GM23338 (cell line): ENCODE results near the gene WDR26. TPM values are rescaled to one million over a fixed set of nuclear protein-coding genes. Genes with fewer than 3 reads are reported as not detected.
A peak's percentile ranks its signal among the peaks of the same experiment; 100 is the strongest.

ENCODE experiments used
- ATAC-seq: fragments of 200-7000 bp; cut with Tn5 transposase; 3 replicates; pipeline ENCODE4 v1.9.1; 2020
- DNase-seq: peaks from one replicate; pipeline ENCODE4 v3.0.0-alpha.2; 2015; ENCODE audit warnings: low spot score
- H2AFZ ChIP-seq: fragments of 200-600 bp; sonication (generic); 2 replicates; pipeline ENCODE4 v1.8.0; 2016; ENCODE audit warnings: antibody characterized with exemption, mild to moderate bottlenecking, moderate library complexity
- H3F3A ChIP-seq: fragments of 200-600 bp; sonication (generic); replicated peaks from 2 replicates; pipeline ENCODE4 v1.8.0; 2017; ENCODE audit warnings: antibody characterized with exemption, mixed run types, low read depth
- H3K27ac ChIP-seq: fragments of 200-600 bp; sonication (generic); 2 replicates; pipeline ENCODE4 v1.6.1; 2016; ENCODE audit warnings: low read depth
- H3K27me3 ChIP-seq: fragments of 200-600 bp; sonication (generic); 2 replicates; pipeline ENCODE4 v1.8.0; 2016; ENCODE audit warnings: mild to moderate bottlenecking, mixed run types, moderate library complexity; ENCODE audit not compliant: insufficient read depth
- H3K36me3 ChIP-seq: fragments of 200-600 bp; sonication (generic); 2 replicates; pipeline ENCODE4 v1.8.0; 2016; ENCODE audit warnings: mild to moderate bottlenecking; ENCODE audit not compliant: insufficient read depth
- H3K4me1 ChIP-seq: fragments of 200-600 bp; sonication (generic); 2 replicates; pipeline ENCODE4 v1.8.0; 2016; ENCODE audit warnings: mild to moderate bottlenecking, moderate library complexity; ENCODE audit not compliant: insufficient read depth
- H3K4me2 ChIP-seq: fragments of 200-600 bp; sonication (generic); 2 replicates; pipeline ENCODE4 v1.7.1; 2017; ENCODE audit warnings: mixed run types
- H3K4me3 ChIP-seq: fragments of 200-600 bp; sonication (generic); 2 replicates; pipeline ENCODE4 v1.6.1; 2016; ENCODE audit warnings: mixed run types
- H3K79me2 ChIP-seq: fragments of 200-600 bp; sonication (generic); replicated peaks from 2 replicates; pipeline ENCODE4 v1.8.0; 2017; ENCODE audit warnings: mild to moderate bottlenecking; ENCODE audit not compliant: insufficient read depth
- H3K9me2 ChIP-seq: fragments of 200-600 bp; sonication (generic); 2 replicates; pipeline ENCODE4 v1.8.0; 2017; ENCODE audit not compliant: insufficient read depth
- H4K20me1 ChIP-seq: fragments of 200-600 bp; sonication (generic); replicated peaks from 2 replicates; pipeline ENCODE4 v1.8.0; 2017; ENCODE audit warnings: mild to moderate bottlenecking; ENCODE audit not compliant: insufficient read depth
- H3K27ac Mint-ChIP-seq: 2 replicates; pipeline ENCODE4 v1.8.0; 2020; ENCODE audit warnings: inconsistent platforms, mild to moderate bottlenecking, moderate library complexity, mixed read lengths
- H3K27me3 Mint-ChIP-seq: 3 replicates; pipeline ENCODE4 v1.8.0; 2022; ENCODE audit warnings: low read depth, mild to moderate bottlenecking, moderate library complexity, mixed read lengths, inconsistent platforms; ENCODE audit not compliant: insufficient read depth, poor library complexity
- H3K36me3 Mint-ChIP-seq: 3 replicates; pipeline ENCODE4 v1.8.0; 2021; ENCODE audit warnings: low read depth, mild to moderate bottlenecking, inconsistent platforms, moderate library complexity, mixed read lengths
- H3K4me1 Mint-ChIP-seq: 3 replicates; pipeline ENCODE4 v1.8.0; 2020; ENCODE audit warnings: mild to moderate bottlenecking, inconsistent platforms, mixed read lengths
- H3K4me3 Mint-ChIP-seq: 3 replicates; pipeline ENCODE4 v1.8.0; 2021; ENCODE audit warnings: moderate library complexity, mild to moderate bottlenecking, inconsistent platforms, mixed read lengths
- H3K9me3 Mint-ChIP-seq: 3 replicates; pipeline ENCODE4 v1.8.0; 2020; ENCODE audit warnings: moderate library complexity, mild to moderate bottlenecking, inconsistent platforms, mixed read lengths
- CREB1 ChIP-seq: fragments of 250-450 bp; sonication (Bioruptor Pico); IDR thresholded peaks from 2 replicates; pipeline ENCODE4 v1.5.0; 2020; ENCODE audit warnings: low read depth, mild to moderate bottlenecking, moderate library complexity
- CTCF ChIP-seq, 2 experiments: fragments of 200-600 bp in 1 of 2; sonication (generic) in 1 of 2; conservative IDR thresholded peaks; 2 replicates each; pipeline versions ENCODE4 v1.5.1 to v1.6.1; 2016 to 2017; ENCODE audit warnings: antibody characterized with exemption in 2 of 2, low read depth in 2 of 2, mild to moderate bottlenecking in 2 of 2, moderate library complexity in 1 of 2
- EZH2 ChIP-seq: fragments of 200-600 bp; sonication (generic); IDR thresholded peaks from one replicate; pipeline ENCODE4 v1.8.0; 2017; ENCODE audit warnings: antibody characterized with exemption, mild to moderate bottlenecking, low read depth; ENCODE audit not compliant: unreplicated experiment
- JUNB ChIP-seq: IDR thresholded peaks from one replicate; pipeline ENCODE4 v1.6.1; 2016; ENCODE audit warnings: antibody characterized with exemption; ENCODE audit not compliant: unreplicated experiment
- NANOG ChIP-seq: IDR thresholded peaks from 2 replicates; pipeline ENCODE4 v1.6.1; 2016; ENCODE audit warnings: antibody characterized with exemption, borderline replicate concordance
- STAT1 ChIP-seq: IDR thresholded peaks from one replicate; pipeline ENCODE4 v1.6.1; 2016; ENCODE audit warnings: antibody characterized with exemption; ENCODE audit not compliant: unreplicated experiment
- ZNF114 ChIP-seq: fragments of 250-450 bp; sonication (Bioruptor Pico); IDR thresholded peaks from 2 replicates; pipeline ENCODE4 v1.5.0; 2020; ENCODE audit warnings: mild to moderate bottlenecking, moderate library complexity
- ZNF331 ChIP-seq: fragments of 250-450 bp; sonication (Bioruptor Pico); IDR thresholded peaks from 2 replicates; pipeline ENCODE4 v1.5.0; 2020; ENCODE audit warnings: low read depth, mild to moderate bottlenecking, moderate library complexity
- polyA plus RNA-seq: library from polyadenylated mRNA; unstranded; fragments of >200 nt; fragmentation: Nextera tagmentation; extraction: Ambion mirVana; gene quantifications from 2 replicates; pipeline ENCODE4 v1.2.1, GENCODE V29; 2016
- total RNA-seq: library from RNA; depleted of rRNA; stranded (reverse); fragments of >200 nt; shearing (Covaris generic); gene quantifications from 2 replicates; pipeline ENCODE4 v1.2.3, GENCODE V29; 2014
- TF ChIP-seq, protein P1 (sequence below): IDR thresholded peaks from 2 replicates; pipeline ENCODE4 v1.6.1; 2016; ENCODE audit warnings: antibody characterized with exemption
- TF ChIP-seq, protein P2 (sequence below): IDR thresholded peaks from one replicate; pipeline ENCODE4 v1.6.1; 2018; ENCODE audit warnings: antibody characterized with exemption; ENCODE audit not compliant: unreplicated experiment
- TF ChIP-seq, protein P3 (sequence below): fragments of 250-450 bp; sonication (Bioruptor Pico); IDR thresholded peaks from 2 replicates; pipeline ENCODE4 v1.5.0; 2020; ENCODE audit warnings: mild to moderate bottlenecking, moderate library complexity

WDR26 gene
- total and polyA plus RNA-seq, 2 experiments from 2014 or later = 16.9 to 74.6 TPM

DNA sequence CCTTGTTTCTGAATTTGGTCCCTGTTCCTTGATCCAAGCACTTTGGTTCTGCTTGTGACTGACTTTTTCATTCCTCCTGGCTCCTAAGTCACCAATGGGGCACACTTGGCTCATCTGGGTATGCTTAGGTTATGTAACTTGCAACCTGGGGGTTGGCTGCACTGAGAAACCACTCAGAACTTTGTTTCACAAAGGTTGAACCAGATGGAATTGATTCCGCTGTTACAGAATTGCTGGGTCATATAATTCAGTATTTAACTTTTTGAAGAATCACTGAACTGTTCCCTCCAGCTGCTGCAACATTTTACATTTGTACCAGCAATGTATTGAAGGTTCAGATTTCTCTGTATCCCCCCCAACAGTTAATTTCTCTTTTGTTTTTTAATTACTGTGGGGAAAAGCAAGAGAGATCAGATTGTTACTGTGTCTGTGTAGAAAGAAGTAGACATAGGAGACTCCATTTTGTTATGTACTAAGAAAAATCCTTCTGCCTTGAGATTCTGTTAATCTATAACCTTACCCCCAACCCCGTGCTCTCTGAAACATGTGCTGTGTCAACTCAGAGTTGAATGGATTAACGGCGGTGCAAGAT is 95.1 kb downstream of the WDR26 start (continued):
- no peak for TF ChIP-seq ZNF114 (CRISPR knock-in tag)
- TF ChIP-seq, protein P1, sequence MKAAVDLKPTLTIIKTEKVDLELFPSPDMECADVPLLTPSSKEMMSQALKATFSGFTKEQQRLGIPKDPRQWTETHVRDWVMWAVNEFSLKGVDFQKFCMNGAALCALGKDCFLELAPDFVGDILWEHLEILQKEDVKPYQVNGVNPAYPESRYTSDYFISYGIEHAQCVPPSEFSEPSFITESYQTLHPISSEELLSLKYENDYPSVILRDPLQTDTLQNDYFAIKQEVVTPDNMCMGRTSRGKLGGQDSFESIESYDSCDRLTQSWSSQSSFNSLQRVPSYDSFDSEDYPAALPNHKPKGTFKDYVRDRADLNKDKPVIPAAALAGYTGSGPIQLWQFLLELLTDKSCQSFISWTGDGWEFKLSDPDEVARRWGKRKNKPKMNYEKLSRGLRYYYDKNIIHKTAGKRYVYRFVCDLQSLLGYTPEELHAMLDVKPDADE = no peak
- TF ChIP-seq CREB1 (CRISPR knock-in tag) = no peak
- no peak for TF ChIP-seq STAT1
- TF ChIP-seq NANOG = no peak

DNA sequence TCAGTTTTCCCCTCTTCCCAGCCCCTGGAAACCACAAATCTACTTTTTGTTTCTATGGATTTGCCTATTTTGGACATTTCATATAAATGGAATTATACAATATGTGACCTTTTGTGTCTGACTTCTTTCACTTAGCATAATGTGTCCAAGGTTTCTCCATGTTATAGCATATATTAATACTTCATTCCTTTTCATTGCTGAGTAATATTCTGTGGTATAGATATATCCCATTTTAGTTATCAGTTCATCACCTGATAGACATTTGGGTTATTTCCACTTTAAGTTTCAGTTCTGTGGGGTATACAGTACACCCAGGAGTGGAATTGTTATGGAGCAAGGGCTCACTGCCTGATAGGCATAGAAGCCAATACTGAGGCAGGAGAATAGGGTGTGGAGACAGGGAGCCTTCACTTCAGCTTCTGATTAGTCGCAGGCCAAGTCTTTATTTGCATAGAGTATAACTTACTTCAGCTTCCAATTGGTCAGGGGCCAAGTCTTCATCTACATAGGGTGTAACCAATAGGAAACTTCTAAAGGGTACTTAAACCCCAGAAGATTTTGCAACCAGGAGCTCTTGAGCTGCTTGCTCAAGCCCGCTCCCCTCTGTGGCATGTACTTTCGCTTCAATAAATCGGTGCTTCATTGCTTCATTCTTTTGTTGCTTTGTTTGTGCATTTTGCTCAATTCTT is 96.3 kb downstream of the WDR26 start:
- Histone ChIP-seq H4K20me1 (no peaks in the 10 kb centered on the region), H3K4me2 (no peak overlapping the region), H3K36me3 (peaks cover 11% of the 10 kb centered on the region; the same call in 1 of the 2 replicates), H2AFZ (peak overlapping the region; percentile 77), H3K4me1 (peaks cover 12% of the 10 kb centered on the region), H3K27ac (peak overlapping the region; percentile 95; the same call in 1 of the 2 replicates), H3K9me2 (no peaks in the 10 kb centered on the region), H3K27me3 (no peaks in the 10 kb centered on the region), H3F3A (peaks cover 10% of the 10 kb centered on the region), H3K4me3 (no peak overlapping the region), H3K79me2 (no peaks in the 10 kb centered on the region)
- Mint-ChIP-seq H3K36me3 (peaks cover 20% of the 10 kb centered on the region), H3K4me1 (peaks cover 21% of the 10 kb centered on the region), H3K27me3 (peaks cover 7% of the 10 kb centered on the region), H3K27ac (no peak overlapping the region), H3K4me3 (no peak overlapping the region), H3K9me3 (peaks cover 24% of the 10 kb centered on the region)
- no peak for ATAC-seq
- DNase-seq = peak; percentile 30
- no peak for TF ChIP-seq JUNB
- no peak for TF ChIP-seq STAT1
- TF ChIP-seq NANOG = no peak
- no peak for TF ChIP-seq EZH2
- TF ChIP-seq, protein P2, sequence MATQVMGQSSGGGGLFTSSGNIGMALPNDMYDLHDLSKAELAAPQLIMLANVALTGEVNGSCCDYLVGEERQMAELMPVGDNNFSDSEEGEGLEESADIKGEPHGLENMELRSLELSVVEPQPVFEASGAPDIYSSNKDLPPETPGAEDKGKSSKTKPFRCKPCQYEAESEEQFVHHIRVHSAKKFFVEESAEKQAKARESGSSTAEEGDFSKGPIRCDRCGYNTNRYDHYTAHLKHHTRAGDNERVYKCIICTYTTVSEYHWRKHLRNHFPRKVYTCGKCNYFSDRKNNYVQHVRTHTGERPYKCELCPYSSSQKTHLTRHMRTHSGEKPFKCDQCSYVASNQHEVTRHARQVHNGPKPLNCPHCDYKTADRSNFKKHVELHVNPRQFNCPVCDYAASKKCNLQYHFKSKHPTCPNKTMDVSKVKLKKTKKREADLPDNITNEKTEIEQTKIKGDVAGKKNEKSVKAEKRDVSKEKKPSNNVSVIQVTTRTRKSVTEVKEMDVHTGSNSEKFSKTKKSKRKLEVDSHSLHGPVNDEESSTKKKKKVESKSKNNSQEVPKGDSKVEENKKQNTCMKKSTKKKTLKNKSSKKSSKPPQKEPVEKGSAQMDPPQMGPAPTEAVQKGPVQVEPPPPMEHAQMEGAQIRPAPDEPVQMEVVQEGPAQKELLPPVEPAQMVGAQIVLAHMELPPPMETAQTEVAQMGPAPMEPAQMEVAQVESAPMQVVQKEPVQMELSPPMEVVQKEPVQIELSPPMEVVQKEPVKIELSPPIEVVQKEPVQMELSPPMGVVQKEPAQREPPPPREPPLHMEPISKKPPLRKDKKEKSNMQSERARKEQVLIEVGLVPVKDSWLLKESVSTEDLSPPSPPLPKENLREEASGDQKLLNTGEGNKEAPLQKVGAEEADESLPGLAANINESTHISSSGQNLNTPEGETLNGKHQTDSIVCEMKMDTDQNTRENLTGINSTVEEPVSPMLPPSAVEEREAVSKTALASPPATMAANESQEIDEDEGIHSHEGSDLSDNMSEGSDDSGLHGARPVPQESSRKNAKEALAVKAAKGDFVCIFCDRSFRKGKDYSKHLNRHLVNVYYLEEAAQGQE = no peak
- no peak for TF ChIP-seq CREB1 (CRISPR knock-in tag)
- TF ChIP-seq, protein P3, sequence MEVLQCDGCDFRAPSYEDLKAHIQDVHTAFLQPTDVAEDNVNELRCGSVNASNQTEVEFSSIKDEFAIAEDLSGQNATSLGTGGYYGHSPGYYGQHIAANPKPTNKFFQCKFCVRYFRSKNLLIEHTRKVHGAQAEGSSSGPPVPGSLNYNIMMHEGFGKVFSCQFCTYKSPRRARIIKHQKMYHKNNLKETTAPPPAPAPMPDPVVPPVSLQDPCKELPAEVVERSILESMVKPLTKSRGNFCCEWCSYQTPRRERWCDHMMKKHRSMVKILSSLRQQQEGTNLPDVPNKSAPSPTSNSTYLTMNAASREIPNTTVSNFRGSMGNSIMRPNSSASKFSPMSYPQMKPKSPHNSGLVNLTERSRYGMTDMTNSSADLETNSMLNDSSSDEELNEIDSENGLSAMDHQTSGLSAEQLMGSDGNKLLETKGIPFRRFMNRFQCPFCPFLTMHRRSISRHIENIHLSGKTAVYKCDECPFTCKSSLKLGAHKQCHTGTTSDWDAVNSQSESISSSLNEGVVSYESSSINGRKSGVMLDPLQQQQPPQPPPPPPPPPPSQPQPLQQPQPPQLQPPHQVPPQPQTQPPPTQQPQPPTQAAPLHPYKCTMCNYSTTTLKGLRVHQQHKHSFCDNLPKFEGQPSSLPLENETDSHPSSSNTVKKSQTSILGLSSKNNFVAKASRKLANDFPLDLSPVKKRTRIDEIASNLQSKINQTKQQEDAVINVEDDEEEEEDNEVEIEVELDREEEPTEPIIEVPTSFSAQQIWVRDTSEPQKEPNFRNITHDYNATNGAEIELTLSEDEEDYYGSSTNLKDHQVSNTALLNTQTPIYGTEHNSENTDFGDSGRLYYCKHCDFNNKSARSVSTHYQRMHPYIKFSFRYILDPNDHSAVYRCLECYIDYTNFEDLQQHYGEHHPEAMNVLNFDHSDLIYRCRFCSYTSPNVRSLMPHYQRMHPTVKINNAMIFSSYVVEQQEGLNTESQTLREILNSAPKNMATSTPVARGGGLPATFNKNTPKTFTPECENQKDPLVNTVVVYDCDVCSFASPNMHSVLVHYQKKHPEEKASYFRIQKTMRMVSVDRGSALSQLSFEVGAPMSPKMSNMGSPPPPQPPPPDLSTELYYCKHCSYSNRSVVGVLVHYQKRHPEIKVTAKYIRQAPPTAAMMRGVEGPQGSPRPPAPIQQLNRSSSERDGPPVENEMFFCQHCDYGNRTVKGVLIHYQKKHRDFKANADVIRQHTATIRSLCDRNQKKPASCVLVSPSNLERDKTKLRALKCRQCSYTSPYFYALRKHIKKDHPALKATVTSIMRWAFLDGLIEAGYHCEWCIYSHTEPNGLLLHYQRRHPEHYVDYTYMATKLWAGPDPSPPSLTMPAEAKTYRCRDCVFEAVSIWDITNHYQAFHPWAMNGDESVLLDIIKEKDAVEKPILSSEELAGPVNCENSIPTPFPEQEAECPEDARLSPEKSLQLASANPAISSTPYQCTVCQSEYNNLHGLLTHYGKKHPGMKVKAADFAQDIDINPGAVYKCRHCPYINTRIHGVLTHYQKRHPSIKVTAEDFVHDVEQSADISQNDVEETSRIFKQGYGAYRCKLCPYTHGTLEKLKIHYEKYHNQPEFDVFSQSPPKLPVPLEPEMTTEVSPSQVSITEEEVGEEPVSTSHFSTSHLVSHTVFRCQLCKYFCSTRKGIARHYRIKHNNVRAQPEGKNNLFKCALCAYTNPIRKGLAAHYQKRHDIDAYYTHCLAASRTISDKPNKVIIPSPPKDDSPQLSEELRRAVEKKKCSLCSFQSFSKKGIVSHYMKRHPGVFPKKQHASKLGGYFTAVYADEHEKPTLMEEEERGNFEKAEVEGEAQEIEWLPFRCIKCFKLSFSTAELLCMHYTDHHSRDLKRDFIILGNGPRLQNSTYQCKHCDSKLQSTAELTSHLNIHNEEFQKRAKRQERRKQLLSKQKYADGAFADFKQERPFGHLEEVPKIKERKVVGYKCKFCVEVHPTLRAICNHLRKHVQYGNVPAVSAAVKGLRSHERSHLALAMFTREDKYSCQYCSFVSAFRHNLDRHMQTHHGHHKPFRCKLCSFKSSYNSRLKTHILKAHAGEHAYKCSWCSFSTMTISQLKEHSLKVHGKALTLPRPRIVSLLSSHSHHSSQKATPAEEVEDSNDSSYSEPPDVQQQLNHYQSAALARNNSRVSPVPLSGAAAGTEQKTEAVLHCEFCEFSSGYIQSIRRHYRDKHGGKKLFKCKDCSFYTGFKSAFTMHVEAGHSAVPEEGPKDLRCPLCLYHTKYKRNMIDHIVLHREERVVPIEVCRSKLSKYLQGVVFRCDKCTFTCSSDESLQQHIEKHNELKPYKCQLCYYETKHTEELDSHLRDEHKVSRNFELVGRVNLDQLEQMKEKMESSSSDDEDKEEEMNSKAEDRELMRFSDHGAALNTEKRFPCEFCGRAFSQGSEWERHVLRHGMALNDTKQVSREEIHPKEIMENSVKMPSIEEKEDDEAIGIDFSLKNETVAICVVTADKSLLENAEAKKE = no peak
- no peak for TF ChIP-seq ZNF331
- TF ChIP-seq CTCF (conservative IDR thresholded peaks at IDR 0.05; ENCODE audit: low read depth in 2 of 2) = no peak
